Smooth muscle cell (in vitro differentiated cells): ENCODE data around the gene WAC. TPM values are rescaled to one million over a fixed set of nuclear protein-coding genes. Genes with fewer than 3 reads are reported as not detected.
"Not testable (repeated sequence)": the region's sequence is repeated elsewhere in the genome, so short reads cannot be mapped to it uniquely, and the experiment has no call there.

Source experiments
- DNase-seq: peaks from one replicate; lab custom pipeline; 2025; ENCODE audit not compliant: unreplicated experiment; lab: John Stamatoyannopoulos, UW
- H2AFZ ChIP-seq: fragments of 200-600 bp; sonication (generic); 2 replicates; pipeline ENCODE4 v1.6.0; 2016; ENCODE audit warnings: antibody characterized with exemption, low read depth, mild to moderate bottlenecking
- H3F3A ChIP-seq: fragments of 200-600 bp; sonication (generic); 2 replicates; pipeline ENCODE4 v1.6.0; 2017; ENCODE audit warnings: antibody characterized with exemption, low read depth
- H3K27ac ChIP-seq: fragments of 200-600 bp; sonication (generic); 2 replicates; pipeline ENCODE4 v1.5.1; 2016; ENCODE audit warnings: low read depth, mild to moderate bottlenecking
- H3K27me3 ChIP-seq: fragments of 200-600 bp; sonication (generic); 2 replicates; pipeline ENCODE4 v1.6.1; 2016; ENCODE audit warnings: low read depth, mild to moderate bottlenecking
- H3K36me3 ChIP-seq: fragments of 200-600 bp; sonication (generic); 2 replicates; pipeline ENCODE4 v1.5.1; 2016; ENCODE audit warnings: low read depth
- H3K4me1 ChIP-seq: fragments of 200-600 bp; sonication (generic); 2 replicates; pipeline ENCODE4 v1.5.1; 2016; ENCODE audit warnings: low read depth
- H3K4me2 ChIP-seq: fragments of 200-600 bp; sonication (generic); 2 replicates; pipeline ENCODE4 v1.6.0; 2016; ENCODE audit warnings: mild to moderate bottlenecking
- H3K4me3 ChIP-seq: fragments of 200-600 bp; sonication (generic); 2 replicates; pipeline ENCODE4 v1.5.1; 2016; ENCODE audit warnings: mild to moderate bottlenecking
- H3K79me2 ChIP-seq: fragments of 200-600 bp; sonication (generic); 2 replicates; pipeline ENCODE4 v1.6.0; 2016; ENCODE audit warnings: low read depth, mild to moderate bottlenecking
- H3K9ac ChIP-seq: fragments of 200-600 bp; sonication (generic); 2 replicates; pipeline ENCODE4 v1.6.0; 2016; ENCODE audit warnings: low read depth
- H3K9me3 ChIP-seq: fragments of 200-600 bp; sonication (generic); replicated peaks from 2 replicates; pipeline ENCODE4 v1.5.1; 2016; ENCODE audit warnings: low read depth
- H4K20me1 ChIP-seq: fragments of 200-600 bp; sonication (generic); 2 replicates; pipeline ENCODE4 v1.6.0; 2016; ENCODE audit warnings: low read depth
- WGBS: methylation state at CpG from one replicate; pipeline ENCODE4 v1.1.7; 2016; ENCODE audit warnings: low lambda C conversion rate; 5-methylcytosine and 5-hydroxymethylcytosine counted together
- polyA plus RNA-seq: library from polyadenylated mRNA; unstranded; fragments of >200 nt; fragmentation: Nextera tagmentation; extraction: Ambion mirVana; gene quantifications from 2 replicates; pipeline ENCODE4 v1.2.1, GENCODE V29; 2016
- total RNA-seq: library from RNA; depleted of rRNA; stranded (reverse); fragments of >200 nt; gene quantifications from 2 replicates; pipeline ENCODE4 v1.2.3, GENCODE V29; 2014
- TF ChIP-seq, protein P1 (sequence below): fragments of 200-600 bp; sonication (generic); IDR thresholded peaks from 2 replicates; pipeline ENCODE4 v1.5.1; 2017; ENCODE audit warnings: borderline replicate concordance, mild to moderate bottlenecking, antibody characterized with exemption; ENCODE audit not compliant: insufficient read depth, poor library complexity, severe bottlenecking

The WAC gene
- total and polyA plus RNA-seq, 2 experiments from 2014 or later, result 52.2 to 97.5 TPM

DNA sequence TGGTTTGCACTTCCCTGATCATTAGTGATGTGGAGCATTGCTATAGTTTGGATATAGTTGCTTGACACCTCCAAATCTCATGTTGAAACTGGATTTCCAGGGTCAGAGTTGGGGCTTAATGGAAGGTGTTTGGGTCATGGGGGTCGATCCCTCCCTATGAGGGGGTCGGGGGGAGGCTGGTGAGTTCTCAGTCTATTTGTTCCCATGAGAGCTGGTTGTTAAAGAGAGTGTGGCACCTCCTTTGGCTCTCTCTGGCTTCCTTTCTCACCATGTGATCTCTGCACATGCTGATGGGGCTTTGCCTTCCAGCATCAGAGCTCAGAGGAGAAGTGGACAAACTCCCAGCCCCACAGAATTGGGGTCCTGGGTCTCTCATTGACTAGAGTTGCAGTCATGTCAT, 107.6 kb downstream of the WAC start:
- Histone ChIP-seq H4K20me1 (no peaks in the 10 kb centered on the region), H3F3A (no peaks in the 10 kb centered on the region)

DNA sequence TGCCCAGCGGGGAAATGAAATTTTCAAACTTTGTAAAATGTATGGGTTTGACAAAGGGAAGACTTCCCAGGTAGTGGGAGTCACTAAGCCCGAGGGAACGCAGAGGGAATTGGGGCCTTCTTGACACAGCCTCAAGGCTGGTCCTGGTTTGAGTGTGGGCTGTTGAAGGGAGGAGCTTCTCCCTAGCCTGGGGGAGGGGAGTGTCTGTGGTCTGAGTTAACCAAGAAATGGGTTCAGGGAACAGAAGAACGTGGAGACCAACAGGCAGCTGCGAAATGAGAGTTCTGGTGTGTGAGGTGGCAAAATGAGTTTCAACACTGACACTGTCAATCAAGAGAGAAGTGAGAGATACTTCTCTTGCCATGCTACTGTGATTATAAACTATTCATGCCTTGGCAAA, 111.7 kb downstream of the WAC start:
- H3K36me3 ChIP-seq, result no peaks in the 10 kb centered on the region
- WGBS, result 70% methylated on average over 5 of the region's 5 CpGs
- no peak overlapping the region for H3K4me2 ChIP-seq
- no peak overlapping the region for H2AFZ ChIP-seq
- TF ChIP-seq, protein P1, sequence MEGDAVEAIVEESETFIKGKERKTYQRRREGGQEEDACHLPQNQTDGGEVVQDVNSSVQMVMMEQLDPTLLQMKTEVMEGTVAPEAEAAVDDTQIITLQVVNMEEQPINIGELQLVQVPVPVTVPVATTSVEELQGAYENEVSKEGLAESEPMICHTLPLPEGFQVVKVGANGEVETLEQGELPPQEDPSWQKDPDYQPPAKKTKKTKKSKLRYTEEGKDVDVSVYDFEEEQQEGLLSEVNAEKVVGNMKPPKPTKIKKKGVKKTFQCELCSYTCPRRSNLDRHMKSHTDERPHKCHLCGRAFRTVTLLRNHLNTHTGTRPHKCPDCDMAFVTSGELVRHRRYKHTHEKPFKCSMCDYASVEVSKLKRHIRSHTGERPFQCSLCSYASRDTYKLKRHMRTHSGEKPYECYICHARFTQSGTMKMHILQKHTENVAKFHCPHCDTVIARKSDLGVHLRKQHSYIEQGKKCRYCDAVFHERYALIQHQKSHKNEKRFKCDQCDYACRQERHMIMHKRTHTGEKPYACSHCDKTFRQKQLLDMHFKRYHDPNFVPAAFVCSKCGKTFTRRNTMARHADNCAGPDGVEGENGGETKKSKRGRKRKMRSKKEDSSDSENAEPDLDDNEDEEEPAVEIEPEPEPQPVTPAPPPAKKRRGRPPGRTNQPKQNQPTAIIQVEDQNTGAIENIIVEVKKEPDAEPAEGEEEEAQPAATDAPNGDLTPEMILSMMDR, result no peak
- H4K20me1 ChIP-seq, result no peaks in the 10 kb centered on the region
- H3K9ac ChIP-seq, result no peak overlapping the region
- no peaks in the 10 kb centered on the region for H3K27me3 ChIP-seq
- no peak overlapping the region for H3K4me3 ChIP-seq
- DNase-seq, result no peak
- H3K79me2 ChIP-seq, result no peaks in the 10 kb centered on the region
- H3K27ac ChIP-seq, result no peak overlapping the region
- no peaks in the 10 kb centered on the region for H3K4me1 ChIP-seq
- no peaks in the 10 kb centered on the region for H3F3A ChIP-seq
- H3K9me3 ChIP-seq, result no peaks in the 10 kb centered on the region

More for the DNA sequence above, 107.6 kb downstream of the WAC start:
- no peak for DNase-seq
- H3K36me3 ChIP-seq, result no peaks in the 10 kb centered on the region
- no peak overlapping the region for H2AFZ ChIP-seq
- no peak overlapping the region for H3K4me3 ChIP-seq
- no peaks in the 10 kb centered on the region for H3K79me2 ChIP-seq
- no peaks in the 10 kb centered on the region for H3K4me1 ChIP-seq
- WGBS, result 70% methylated on average over 2 of the region's 2 CpGs
- TF ChIP-seq, protein P1, result no peak
- no peaks in the 10 kb centered on the region for H3K27me3 ChIP-seq
- no peaks in the 10 kb centered on the region for H3K9me3 ChIP-seq
- H3K9ac ChIP-seq, result no peak overlapping the region
- no peak overlapping the region for H3K27ac ChIP-seq
- no peak overlapping the region for H3K4me2 ChIP-seq

DNA sequence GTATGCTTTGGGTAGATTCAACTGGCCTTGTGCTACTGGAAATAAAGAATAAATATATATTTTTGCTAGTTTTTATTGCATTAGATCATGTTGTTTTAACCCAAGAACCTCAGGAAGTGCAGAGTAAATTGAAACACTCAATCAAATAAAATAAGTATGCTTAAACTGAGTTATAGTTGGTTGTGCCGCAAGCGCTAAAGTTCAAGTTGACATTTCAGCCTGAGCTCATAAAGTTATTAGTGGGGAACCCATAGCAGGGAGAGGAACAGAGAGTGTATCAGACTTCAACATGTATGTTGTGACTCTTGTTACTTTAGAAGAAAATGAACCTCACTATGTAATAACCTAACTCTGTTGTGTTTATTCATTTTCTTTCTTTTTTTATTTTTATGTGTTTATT, 119.2 kb downstream of the WAC start:
- no peak for DNase-seq
- Histone ChIP-seq H3K79me2 (no peaks in the 10 kb centered on the region), H3K9ac (no peak overlapping the region), H3K4me1 (no peaks in the 10 kb centered on the region), H3K4me2 (no peak overlapping the region), H3K4me3 (no peak overlapping the region), H3K27me3 (no peaks in the 10 kb centered on the region), H4K20me1 (no peaks in the 10 kb centered on the region), H3K9me3 (no peaks in the 10 kb centered on the region), H3K27ac (no peak overlapping the region), H3F3A (no peaks in the 10 kb centered on the region), H2AFZ (no peak overlapping the region), H3K36me3 (no peaks in the 10 kb centered on the region)
- TF ChIP-seq, protein P1, result no peak
- WGBS, result 81% methylated on average over 2 of the region's 2 CpGs

DNA sequence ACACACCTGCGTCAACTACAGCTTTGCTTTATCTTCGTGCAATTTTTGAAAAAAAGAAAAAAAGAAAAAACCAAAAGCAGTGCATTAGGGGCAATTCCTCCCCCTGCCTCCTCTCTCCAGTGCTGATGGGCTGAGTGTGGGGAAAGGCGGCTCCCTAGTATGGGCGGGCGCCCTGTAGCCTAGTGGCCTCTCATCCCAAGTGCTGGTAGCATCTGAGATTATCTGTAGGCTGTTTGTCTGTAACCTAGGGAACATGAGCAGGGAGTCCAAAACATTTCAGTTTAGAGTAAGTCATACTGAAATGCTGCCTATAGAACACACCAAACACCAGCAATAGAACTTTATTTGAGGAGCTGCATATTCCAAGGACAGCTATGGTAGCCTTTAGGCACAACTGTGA, 119.8 kb downstream of the WAC start:
- Histone ChIP-seq H3K27me3 (no peaks in the 10 kb centered on the region), H3K4me2 (no peak overlapping the region), H3K79me2 (no peaks in the 10 kb centered on the region), H3K36me3 (no peaks in the 10 kb centered on the region), H3K9me3 (no peaks in the 10 kb centered on the region), H3K4me3 (no peak overlapping the region), H3K27ac (no peak overlapping the region), H3K9ac (no peak overlapping the region), H4K20me1 (no peaks in the 10 kb centered on the region), H3K4me1 (no peaks in the 10 kb centered on the region), H2AFZ (no peak overlapping the region), H3F3A (no peaks in the 10 kb centered on the region)
- TF ChIP-seq, protein P1, result no peak
- WGBS, result 93% methylated on average over 5 of the region's 5 CpGs
- DNase-seq, result no peak

DNA sequence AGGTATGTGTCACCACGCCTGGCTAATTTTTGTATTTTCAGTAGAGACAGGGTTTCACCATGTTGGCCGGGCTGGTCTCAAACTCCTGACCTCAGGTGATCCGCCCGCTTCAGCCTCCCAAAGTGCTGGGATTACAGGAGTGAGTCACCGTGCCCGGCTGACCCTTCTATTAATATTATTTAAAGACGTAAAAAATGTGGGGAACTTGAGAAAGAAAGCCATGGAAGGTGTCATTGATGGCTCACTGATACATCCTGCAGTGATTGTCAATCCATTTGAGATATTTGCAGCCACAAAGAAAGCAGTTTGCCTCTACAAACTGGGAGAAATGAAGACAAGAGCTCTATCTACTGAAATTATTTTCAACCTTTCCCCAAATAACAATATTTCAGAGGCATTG, 125.9 kb downstream of the WAC start:
- not testable (repeated sequence) for H3K27me3 ChIP-seq, H3K9ac ChIP-seq, H3K79me2 ChIP-seq, H3K4me2 ChIP-seq, H2AFZ ChIP-seq, H3F3A ChIP-seq, H3K9me3 ChIP-seq, H4K20me1 ChIP-seq, H3K4me3 ChIP-seq, H3K27ac ChIP-seq, H3K4me1 ChIP-seq, H3K36me3 ChIP-seq, DNase-seq
- 76% methylated on average over 7 of the region's 7 CpGs for WGBS
